AG04449 (cell line): Measurements from ENCODE around the gene SLC22A2.

Experiments
- CTCF ChIA-PET: fragments of 350-600 bp; formaldehyde crosslinking; extraction: SDS; loops from one replicate; lab custom pipeline; 2021; ENCODE audit warnings: antibody characterized with exemption; lab: Yijun Ruan, JAX
- POLR2A ChIA-PET: fragments of 400-600, 350-600 bp; formaldehyde crosslinking; extraction: SDS; loops from one replicate; lab custom pipeline; 2020; ENCODE audit warnings: antibody characterized with exemption, inconsistent platforms; lab: Yijun Ruan, JAX
- DNase-seq: peaks from one replicate; pipeline ENCODE4 v3.0.0-alpha.2; 2010; ENCODE audit warnings: low read depth, low spot score
- H3K4me3 ChIP-seq: 2 replicates; pipeline ENCODE4 v1.5.1; 2011; ENCODE audit warnings: low read depth, mild to moderate bottlenecking, control low read depth, low read length
- TF ChIP-seq, protein P1 (sequence below): IDR thresholded peaks from one replicate; pipeline ENCODE4 v1.5.1; 2011; ENCODE audit warnings: mild to moderate bottlenecking, moderate library complexity, low read length, control low read depth, inconsistent platforms; ENCODE audit not compliant: insufficient read depth; ENCODE audit errors: missing control alignments

The SLC22A2 gene

GRCh38 chr6:160282444-160282843 lies 23.8 kb upstream of the SLC22A2 start:
- no peak overlapping the region for H3K4me3 ChIP-seq
- DNase-seq, result no peak
- ChIA-PET CTCF (no interaction called here), POLR2A (no interaction called here)
- TF ChIP-seq, protein P1, sequence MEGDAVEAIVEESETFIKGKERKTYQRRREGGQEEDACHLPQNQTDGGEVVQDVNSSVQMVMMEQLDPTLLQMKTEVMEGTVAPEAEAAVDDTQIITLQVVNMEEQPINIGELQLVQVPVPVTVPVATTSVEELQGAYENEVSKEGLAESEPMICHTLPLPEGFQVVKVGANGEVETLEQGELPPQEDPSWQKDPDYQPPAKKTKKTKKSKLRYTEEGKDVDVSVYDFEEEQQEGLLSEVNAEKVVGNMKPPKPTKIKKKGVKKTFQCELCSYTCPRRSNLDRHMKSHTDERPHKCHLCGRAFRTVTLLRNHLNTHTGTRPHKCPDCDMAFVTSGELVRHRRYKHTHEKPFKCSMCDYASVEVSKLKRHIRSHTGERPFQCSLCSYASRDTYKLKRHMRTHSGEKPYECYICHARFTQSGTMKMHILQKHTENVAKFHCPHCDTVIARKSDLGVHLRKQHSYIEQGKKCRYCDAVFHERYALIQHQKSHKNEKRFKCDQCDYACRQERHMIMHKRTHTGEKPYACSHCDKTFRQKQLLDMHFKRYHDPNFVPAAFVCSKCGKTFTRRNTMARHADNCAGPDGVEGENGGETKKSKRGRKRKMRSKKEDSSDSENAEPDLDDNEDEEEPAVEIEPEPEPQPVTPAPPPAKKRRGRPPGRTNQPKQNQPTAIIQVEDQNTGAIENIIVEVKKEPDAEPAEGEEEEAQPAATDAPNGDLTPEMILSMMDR, result no peak

DNA sequence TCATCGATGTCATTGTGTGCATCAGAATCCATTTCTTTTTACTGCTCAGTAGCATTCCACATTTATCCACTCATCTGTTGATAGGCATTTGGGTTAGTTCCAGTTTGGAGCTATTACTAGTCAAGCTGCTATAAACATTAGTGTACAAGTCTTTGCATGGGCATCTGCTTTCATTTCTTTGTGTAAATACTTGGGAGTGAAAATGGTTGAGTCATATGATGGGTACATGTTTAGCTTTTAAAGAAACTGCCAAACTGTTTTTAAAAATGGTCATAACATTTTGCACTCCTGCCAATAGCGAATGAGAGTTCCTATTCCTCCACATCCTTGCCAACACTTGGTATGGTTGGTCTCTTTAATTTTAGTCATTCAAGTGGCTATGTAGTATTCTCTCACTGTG lies 21.2 kb upstream of the SLC22A2 start:
- CTCF ChIA-PET, result no interaction called here
- TF ChIP-seq, protein P1, result no peak

GRCh38 chr6:160278786-160279310 lies 20.2 kb upstream of the SLC22A2 start:
- H3K4me3 ChIP-seq, result no peak overlapping the region
- ChIA-PET POLR2A (no interaction called here), CTCF (no interaction called here)
- DNase-seq, result no peak
- TF ChIP-seq, protein P1, result no peak

More for the DNA sequence above, 21.2 kb upstream of the SLC22A2 start:
- DNase-seq, result no peak
- POLR2A ChIA-PET, result no interaction called here
- no peak overlapping the region for H3K4me3 ChIP-seq

DNA sequence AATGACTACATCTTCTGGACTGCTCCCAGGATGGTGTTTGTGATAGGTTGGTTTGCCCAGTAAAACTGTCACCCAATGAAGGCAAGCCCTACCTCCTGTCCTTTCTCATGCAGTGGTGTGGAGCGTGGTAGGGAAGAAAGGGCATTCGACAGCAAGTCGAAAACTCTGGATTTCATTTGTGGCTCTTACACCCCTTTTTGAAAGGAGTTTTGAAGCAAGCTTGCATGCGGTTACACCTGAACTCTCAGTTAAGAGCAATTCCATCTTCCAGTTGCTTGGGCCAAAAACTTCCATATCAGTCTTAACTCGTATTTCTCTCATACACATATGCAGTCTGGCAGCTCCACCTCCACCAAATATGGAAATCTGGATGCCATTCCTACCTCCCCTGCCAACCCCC lies 19.7 kb upstream of the SLC22A2 start:
- TF ChIP-seq, protein P1, result no peak
- no peak for DNase-seq
- ChIA-PET CTCF (no interaction called here), POLR2A (no interaction called here)
- H3K4me3 ChIP-seq, result no peak overlapping the region

GRCh38 chr6:160277546-160277945 lies 18.9 kb upstream of the SLC22A2 start:
- ChIA-PET POLR2A (no interaction called here), CTCF (no interaction called here)
- TF ChIP-seq, protein P1, result no peak
- no peak overlapping the region for H3K4me3 ChIP-seq
- no peak for DNase-seq

- no peak for DNase-seq
- CTCF ChIA-PET, result no interaction called here
- H3K4me3 ChIP-seq, result no peak overlapping the region
- TF ChIP-seq, protein P1, result no peak
- POLR2A ChIA-PET, result no interaction called here
These were observed 18.5 kb upstream of the SLC22A2 start for GRCh38 chr6:160277144-160277543.
